Astrocyte of the cerebellum (primary cell): Measurements from ENCODE around the gene ZNF80.

Source experiments
- DNase-seq: peaks from one replicate; pipeline ENCODE4 v3.0.0-alpha.2; 2011; ENCODE audit warnings: low read depth
- H3K4me3 ChIP-seq: 2 replicates; pipeline ENCODE4 v1.5.1; 2011; ENCODE audit warnings: mild to moderate bottlenecking, low read depth, low read length, moderate library complexity
- CTCF ChIP-seq: IDR thresholded peaks from 2 replicates; pipeline ENCODE4 v1.5.1; 2012; ENCODE audit warnings: low read length, low read depth, moderate library complexity, mild to moderate bottlenecking; ENCODE audit errors: missing control alignments
- in situ Hi-C: cut with HindIII; loops from 2 replicates; pipeline ENCODE4 v1.10.0; 2017; ENCODE audit warnings: low sequenced_read_pairs

ZNF80 gene

GRCh38 chr3:114221881-114222264 lies 15.5 kb downstream of the ZNF80 start:
- TF ChIP-seq CTCF = no peak
- H3K4me3 ChIP-seq = no peak overlapping the region
- in situ Hi-C loops = no loop called here
- DNase-seq = no peak

DNA sequence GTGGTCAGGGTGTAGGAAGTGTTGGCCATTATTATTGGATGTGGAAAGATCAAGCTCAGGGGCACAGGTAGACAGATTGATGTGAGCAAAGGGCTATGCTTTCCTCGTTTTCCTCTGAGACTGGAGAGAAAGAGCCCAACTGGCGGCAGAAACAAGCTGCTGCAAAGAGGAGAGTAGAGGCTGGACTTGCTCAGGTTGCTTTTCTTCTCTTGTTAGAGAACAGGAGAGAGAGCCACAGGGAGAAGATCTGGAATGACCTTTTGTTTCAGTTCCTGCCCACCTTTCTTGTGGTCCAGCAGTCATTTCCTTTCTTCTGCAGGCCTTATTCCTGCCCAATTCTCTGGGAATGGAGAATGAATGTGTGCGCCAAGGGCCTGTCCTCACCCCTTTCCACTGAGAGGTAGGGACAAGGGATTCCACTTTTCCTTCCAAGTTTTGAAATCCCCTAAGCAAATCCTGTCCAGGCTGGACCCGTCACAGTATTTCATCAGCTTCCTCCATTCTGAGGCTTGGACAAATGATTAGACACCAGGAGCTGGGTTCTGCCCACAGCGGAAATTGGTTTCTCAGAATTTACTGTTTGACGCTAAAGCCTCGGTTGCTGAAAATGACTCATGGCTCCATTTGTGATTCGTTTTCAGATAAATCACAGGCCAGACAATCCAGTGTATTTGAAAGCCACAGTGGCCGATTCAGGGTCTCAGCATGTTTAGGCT lies 16.1 kb downstream of the ZNF80 start:
- no peak overlapping the region for H3K4me3 ChIP-seq
- TF ChIP-seq CTCF = no peak
- DNase-seq = no peak
- in situ Hi-C loops = no loop called here

DNA sequence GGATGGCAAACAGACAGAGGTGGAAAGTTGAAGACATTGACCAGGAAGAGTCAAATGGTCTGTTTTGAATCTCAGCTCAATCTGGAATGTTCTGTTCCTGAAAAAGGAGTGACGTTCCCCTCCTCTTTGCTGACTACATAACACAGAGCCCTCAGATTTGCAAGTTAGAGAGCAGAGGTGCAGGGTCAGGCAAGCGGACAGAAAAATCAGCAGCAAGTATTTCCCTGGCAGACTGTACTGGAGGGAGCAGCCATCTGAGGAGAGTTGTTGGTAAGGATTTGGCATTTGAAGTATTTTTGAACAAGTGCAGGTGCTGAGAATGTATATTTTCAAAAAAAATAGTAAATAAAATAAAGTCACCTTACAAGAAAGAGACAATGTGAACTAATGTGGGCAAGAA lies 17.6 kb downstream of the ZNF80 start:
- no peak for TF ChIP-seq CTCF
- in situ Hi-C loops = no loop called here
- H3K4me3 ChIP-seq = no peak overlapping the region
- no peak for DNase-seq

GRCh38 chr3:114218578-114219185 lies 18.7 kb downstream of the ZNF80 start:
- H3K4me3 ChIP-seq = no peak overlapping the region
- no peak for TF ChIP-seq CTCF
- in situ Hi-C loops = no loop called here
- no peak for DNase-seq

- no peak for DNase-seq
- in situ Hi-C loops = no loop called here
- no peak for TF ChIP-seq CTCF
- H3K4me3 ChIP-seq = no peak overlapping the region
These were observed 19.4 kb downstream of the ZNF80 start for GRCh38 chr3:114218006-114218405.

- in situ Hi-C loops = no loop called here
- no peak for DNase-seq
- H3K4me3 ChIP-seq = no peak overlapping the region
- no peak for TF ChIP-seq CTCF
These were observed 20.1 kb downstream of the ZNF80 start for GRCh38 chr3:114217266-114217665.
